GM15510 (cell line): ENCODE data around the gene PNN.

Source experiments
- POLR2A ChIP-seq: IDR thresholded peaks from 3 replicates; pipeline ENCODE4 v1.6.1; 2011; ENCODE audit warnings: borderline replicate concordance; ENCODE audit not compliant: insufficient read length; ENCODE audit errors: extremely low read depth

The PNN gene

DNA sequence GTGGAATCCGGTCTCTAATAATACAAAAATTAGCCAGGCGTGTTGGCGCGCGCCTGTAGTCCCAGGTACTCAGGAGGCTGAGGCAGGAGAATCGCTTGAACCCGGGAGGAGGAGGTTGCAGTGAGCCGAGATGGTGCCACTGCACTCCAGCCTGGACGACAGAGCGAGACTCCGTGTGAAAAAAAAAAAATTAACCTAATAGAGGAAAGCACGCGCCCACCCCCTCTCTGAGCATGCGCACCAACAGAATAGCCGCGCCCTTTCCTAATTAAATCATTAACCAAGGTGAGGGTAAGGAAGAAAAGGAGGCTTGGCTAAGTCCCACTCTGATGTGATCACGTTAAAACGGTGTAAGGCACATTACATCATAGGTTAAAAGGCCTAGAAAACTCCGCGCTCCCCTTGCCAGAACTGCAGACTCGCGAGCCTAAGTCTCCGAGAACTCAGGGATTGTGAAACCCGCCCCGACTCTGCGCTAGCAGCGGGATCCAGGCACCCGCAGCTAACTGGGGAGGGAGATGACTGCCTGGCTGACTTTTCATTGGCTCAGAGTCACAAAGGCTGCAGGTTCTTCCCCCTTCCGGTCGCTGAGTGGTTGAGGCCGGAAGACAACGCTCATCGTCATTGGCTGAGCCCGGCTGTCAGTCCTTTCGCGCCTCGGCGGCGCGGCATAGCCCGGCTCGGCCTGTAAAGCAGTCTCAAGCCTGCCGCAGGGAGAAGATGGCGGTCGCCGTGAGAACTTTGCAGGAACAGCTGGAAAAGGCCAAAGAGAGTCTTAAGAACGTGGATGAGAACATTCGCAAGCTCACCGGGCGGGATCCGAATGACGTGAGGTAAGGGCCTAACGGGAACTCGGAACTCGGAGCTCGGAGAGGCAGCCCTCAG lies at the start of gene PNN:
Gene PNN (plus strand): TSS at position 695 of the 885 bp plus-strand sequence. CDS start 26 bp downstream, at position 721.
- peak; percentile 82 for TF ChIP-seq POLR2A

DNA sequence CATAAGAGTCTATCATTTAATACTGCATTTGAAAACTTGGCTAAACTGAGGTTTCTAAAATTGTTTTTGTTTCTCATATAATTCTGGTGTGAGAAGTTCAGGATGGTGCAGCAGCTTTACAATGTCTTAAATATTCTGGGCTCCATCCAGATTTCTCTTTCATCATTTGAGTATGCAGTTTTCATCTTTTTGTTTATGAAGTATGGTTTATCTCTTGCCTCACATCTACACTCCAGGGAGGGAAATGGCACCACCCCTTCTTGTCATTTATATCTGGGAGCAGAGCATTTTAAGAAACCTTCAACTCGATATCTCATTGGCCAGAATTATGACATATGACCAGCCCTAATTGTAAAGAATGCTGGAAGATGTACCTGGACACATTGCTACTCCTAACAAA lies 36.6 kb upstream of the PNN start:
- no peak for TF ChIP-seq POLR2A

DNA sequence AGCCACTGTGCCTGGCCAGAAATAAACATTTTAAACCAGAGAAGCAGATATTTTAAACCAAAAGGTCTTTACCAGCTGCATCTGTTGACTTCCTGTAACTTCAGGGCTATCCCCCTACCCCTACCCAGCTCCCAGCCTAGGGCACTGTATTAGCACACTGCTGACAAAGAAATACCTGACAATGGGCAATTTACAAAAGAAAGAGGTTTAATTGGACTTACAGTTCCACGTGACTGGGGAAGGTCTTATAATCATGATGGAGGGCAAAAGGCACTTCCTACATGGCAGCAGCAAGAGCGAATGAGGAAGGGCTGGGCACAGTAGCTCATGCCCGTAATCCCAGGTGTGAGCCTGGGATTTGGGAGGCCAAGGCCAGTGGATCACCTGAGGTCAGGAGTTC lies 34.9 kb upstream of the PNN start:
- TF ChIP-seq POLR2A: no peak

DNA sequence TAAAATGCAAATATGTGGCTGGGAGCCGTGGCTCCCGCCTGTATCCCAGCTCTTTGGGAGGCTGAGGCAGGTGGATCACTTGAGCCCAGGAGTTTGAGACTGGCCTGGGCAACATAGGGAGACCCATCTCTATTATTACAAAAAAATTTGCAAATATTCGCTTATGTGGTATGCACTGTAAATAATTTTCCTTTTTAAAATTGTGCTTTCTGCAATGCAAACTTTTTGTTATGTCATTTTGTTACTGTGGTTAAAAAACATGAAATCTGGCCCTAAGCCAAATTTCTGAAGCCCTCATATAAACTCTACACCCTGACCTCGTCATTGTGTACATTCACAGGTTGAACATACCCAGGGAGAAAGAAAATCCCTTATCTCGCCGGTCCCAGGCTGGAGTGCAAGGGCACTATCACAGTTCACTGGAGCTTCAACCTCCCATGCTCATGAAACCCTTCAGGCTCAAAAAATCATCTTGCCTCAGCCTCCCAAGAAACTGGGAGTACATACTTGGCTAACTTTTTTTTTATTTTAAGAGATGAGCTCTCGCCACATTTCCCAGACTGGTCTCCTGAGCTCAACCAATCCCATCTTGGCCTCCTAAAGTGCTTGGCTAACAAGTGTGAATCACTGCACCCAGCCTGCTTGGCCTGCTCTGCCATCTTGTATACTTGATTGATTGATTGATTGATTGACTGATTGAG lies 29.6 kb upstream of the PNN start:
- no peak for TF ChIP-seq POLR2A

DNA sequence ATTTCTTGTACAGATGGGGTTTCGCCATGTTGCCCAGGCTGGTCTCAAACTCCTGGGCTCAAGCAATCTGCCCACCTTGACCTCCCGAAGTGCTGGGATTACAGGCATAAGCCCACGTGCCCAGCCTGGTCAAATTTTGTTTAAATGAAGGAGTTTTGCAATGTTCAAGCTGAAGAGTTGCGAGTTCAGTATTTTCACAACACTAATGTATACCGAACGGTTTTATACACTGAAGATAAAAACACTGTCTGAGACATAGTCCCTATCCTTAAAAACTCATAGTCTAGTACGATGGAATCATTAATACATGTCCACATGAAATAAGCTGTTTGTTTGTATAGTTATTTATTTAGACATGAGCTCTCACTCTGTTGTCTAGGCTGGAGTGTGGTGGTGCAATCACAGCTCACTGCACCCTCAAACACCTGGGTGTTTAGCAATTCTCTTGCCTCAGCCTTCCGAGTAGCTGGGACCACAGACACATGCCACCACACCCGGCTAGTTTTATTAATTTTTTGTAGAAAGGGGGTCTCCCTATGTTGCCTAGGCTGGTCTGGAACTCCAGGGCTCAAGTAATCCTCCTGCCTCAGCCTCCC lies 20.4 kb upstream of the PNN start:
- no peak for TF ChIP-seq POLR2A

DNA sequence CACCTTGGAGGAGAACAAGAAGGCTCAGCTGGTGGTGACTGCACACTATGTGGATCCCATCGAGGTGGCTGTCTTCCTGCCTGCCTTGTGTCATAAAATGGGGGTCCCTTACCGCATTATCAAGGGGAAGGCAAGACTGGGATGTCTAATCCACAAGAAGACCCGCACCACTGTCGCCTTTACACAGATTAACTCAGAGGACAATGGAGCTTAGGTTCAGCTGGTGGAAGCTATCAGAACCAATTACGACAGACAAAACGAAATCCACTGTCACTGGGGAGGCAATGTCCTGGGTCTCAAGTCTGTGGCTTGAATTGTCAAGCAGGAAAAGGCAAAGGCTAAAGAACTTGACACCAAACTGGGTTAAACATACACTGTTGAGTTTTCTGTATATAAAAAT lies 17.6 kb upstream of the PNN start:
- TF ChIP-seq POLR2A: no peak

DNA sequence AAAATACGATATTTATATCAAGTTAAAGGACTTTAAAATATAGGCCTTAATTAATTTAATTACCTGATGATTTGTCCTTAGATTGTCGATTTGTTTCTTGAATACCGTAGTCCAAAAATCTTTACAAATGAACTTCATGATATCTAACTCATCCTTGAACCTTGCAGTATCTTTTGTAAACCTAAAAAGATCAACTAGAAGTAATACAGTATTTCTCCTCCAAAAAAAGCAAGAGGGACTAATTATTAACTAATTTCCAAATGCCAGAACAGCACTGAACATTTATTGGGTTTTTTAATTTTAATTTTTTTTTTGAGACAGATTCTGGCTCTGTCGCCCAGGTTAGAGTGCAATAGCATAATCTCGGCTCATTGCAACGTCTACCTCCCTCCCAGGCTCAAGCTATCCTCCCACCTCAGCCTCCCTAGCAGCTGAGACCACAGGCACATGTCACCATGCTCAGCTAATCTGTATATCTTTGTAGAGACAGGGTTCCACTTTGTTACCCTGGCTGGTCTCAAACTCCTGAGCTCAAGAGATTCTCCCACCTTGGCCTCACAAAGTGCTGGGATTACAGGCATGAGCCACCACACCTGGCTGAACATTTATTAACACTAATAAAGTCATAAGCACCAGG lies 16.7 kb upstream of the PNN start:
- no peak for TF ChIP-seq POLR2A

DNA sequence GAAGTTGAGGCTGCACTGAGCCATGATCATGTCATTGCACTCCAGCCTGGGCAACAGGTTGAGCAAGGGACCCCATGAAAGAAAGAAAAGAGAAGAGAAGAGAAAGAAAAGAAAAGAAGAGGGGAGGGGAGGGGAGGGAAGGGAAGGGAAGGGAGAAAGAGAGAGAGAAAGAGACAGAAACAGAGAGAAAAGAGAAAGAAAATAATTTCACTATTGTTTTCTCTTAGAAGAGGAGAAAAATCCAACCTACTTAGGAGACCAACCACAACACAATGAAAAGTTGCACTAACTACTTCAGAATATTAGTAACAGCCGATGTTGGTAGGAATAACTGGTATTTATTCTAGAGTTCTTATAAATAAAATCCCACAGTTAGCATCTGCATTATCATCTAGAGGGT lies 14.6 kb upstream of the PNN start:
- no peak for TF ChIP-seq POLR2A

DNA sequence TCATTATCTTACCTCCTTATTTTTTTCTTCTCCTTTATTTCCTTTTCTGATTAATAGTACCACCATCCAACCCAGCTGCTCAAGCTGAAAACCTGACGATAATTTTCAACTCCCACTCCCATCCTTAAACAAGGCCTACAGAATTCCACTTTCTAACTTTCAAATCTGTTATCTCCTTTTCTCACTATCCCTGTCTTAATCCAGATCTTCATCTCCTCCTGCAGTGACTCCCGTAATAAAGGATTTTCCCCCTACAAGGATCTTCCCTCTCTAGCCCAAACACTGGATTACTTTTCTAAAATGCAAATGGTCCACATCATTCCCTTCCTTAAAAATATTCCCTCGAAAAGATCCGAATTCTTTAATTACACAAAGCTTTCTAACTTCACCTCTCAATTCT lies 6.5 kb upstream of the PNN start:
- no peak for TF ChIP-seq POLR2A

DNA sequence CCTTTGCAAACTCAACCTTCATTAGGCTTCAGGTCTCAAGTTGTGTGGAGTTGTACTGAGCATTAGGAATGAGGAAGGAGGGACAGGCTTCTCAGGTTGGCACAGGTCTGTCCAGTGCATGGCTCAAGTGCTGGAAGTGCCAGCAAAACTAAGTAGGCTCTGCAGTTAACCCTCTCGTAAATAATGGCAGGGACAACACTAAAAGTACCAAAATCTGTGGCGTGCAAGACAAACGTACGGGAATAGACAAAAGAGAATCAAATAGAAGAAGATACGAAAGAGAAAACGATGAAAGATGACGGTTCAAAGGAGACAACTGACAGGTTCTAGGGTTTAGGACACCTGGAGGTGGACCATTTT lies 5.5 kb upstream of the PNN start:
- TF ChIP-seq POLR2A: no peak

DNA sequence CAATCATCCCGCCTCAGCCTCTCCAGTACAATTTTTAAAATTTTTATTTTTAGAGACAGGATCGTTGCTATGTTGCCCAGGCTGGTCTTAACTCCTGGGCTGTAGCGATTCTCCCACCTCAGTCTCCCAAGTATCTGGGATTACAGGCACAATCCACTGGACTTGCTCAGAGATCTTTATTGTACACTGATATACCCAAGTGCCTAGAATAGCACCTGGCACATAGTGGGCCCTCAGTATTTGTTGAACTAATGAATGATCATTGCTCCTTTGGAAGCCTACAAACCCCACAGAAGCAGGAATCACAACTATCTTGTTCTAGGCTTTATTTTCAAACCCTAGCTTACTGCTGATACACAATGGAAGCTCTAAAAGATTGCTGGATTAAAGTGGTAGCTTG lies 1.9 kb upstream of the PNN start:
- no peak for TF ChIP-seq POLR2A

DNA sequence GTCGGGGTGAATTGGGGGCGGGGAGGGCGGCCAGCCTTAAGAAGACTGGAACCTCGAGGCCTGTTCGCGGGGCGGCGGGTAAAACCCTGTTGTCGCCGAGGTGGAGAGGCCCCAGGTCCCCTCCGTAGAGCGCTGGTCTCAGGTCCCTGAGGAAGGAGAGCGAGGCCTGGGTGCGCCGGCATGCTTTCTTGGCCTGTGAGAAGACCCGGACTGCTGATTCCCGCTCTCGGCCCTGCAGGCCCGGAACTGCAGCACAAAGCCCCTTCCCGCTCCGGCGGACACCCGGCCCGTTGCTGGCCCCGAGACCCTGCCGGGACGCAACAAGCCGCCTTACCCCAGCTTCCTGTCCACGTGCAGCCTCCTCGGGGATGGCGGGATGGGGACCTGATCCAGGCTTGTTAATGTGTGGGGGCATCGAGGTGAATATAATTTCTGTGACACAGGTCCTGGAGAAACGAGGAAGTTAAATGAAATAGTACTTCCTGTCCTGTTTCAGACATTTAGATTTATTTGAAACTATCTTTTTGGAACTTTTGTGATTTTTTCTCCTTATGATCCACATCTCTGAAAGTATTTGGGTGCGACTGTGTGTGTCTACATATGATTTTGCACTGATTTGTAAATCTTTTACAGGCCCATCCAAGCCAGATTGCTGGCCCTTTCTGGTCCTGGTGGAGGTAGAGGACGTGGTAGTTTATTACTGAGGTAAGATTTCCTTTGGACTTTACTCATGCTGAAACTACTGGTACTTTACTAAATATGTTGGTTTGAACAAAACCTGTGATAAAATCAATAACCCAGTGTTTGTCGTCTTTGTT lies 600 bp downstream of the PNN start:
- TF ChIP-seq POLR2A: no peak

DNA sequence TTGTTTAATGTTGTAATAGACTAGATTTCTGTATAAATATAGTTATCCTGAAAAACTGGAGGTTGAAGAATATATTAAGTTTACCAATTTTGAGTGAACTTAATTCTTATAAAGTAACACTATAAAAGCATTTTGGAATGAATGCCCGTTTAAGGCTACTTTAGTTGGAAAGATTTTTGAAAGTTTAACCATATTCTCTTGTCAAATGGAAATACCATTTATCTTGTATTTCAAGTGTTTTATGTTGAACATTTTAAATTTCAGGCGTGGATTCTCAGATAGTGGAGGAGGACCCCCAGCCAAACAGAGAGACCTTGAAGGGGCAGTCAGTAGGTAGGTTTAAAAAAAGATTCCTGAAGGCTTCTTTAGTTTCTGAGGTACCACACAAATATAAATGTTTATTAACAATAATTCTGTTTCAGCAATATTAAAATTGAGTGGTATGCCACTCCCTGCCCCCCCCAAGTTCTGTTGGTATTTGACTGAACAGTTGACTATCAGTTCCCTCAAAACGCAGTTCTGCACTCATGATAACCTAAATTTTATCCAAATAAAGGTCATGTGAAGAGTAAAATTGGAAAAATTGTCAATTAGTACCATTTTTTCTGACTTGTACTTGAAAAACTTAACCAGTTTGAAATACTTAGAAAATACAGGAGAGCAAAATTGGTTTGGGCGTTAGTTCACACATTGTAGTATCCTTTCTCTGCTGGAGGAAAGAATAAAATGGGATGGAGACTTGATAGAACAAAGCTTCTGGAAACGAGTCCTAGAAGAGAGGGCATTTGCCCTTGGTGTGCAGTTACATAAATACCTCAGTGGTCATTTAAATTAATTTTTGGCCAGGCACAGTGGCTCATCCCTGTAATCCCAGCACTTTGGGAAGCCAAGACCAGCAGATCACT lies 1.5 kb downstream of the PNN start:
- TF ChIP-seq POLR2A: no peak
